ENCODE results near the gene LRMDA. TPM values are rescaled to one million over a fixed set of nuclear protein-coding genes. Genes with fewer than 3 reads are reported as not detected.
A peak's percentile ranks its signal among the peaks of the same experiment; 100 is the strongest.

The LRMDA gene
- total and polyA plus RNA-seq, 2 of the 13 experiments (the other 11 are each of a cell fraction or from before 2014, with no cell fraction given), result 13.4 to 22.0 TPM

DNA sequence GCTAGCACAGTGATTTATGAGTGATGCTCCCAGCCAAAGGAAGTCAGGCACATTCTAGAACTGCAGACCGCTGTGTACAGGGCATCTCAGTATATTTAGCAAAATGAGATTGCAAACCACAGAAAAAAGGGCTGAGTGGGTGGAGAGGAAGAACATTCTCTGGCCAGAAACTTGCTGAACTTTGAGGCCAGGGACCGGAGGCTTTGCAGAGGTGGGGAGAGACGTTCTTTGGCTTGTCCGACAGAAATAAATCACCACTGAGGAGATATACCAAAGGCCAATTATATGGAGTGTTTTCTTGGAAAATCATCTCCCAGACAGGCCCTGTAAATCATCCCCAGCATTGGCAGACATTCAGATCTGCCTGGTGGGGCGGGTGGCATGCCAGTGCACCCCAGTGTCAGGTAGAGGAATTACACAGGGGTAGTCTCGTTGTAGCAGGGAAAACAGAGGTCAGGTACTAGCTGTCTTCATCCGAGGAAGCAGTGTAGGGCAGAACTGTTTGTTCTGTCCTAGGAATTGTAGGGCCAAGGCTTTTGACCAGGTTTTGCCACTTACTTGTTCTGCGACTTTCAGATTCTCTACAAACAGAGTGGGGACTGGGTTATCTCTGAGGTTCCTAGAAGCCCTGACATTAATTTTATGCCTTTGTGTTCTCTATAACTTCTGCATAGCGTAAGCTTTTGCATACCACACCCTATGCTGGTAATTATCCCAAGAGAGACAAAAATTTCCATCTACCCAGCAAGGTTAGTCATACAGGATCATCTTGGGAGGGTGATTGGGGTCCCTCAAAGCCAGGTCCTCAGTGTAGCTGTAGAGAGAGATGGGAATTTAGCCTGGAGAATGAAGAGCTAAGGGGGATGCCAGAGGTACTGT, 655.6 kb downstream of the LRMDA start (continued):
- TF ChIP-seq FIP1L1 (IDR thresholded peaks at IDR 0.05; ENCODE audit: borderline replicate concordance, insufficient read depth, low read depth, low read length), result no peak
- no peak for TF ChIP-seq ZNF143 (CRISPR knock-in tag; IDR thresholded peaks at IDR 0.05)
- TF ChIP-seq, protein P1, sequence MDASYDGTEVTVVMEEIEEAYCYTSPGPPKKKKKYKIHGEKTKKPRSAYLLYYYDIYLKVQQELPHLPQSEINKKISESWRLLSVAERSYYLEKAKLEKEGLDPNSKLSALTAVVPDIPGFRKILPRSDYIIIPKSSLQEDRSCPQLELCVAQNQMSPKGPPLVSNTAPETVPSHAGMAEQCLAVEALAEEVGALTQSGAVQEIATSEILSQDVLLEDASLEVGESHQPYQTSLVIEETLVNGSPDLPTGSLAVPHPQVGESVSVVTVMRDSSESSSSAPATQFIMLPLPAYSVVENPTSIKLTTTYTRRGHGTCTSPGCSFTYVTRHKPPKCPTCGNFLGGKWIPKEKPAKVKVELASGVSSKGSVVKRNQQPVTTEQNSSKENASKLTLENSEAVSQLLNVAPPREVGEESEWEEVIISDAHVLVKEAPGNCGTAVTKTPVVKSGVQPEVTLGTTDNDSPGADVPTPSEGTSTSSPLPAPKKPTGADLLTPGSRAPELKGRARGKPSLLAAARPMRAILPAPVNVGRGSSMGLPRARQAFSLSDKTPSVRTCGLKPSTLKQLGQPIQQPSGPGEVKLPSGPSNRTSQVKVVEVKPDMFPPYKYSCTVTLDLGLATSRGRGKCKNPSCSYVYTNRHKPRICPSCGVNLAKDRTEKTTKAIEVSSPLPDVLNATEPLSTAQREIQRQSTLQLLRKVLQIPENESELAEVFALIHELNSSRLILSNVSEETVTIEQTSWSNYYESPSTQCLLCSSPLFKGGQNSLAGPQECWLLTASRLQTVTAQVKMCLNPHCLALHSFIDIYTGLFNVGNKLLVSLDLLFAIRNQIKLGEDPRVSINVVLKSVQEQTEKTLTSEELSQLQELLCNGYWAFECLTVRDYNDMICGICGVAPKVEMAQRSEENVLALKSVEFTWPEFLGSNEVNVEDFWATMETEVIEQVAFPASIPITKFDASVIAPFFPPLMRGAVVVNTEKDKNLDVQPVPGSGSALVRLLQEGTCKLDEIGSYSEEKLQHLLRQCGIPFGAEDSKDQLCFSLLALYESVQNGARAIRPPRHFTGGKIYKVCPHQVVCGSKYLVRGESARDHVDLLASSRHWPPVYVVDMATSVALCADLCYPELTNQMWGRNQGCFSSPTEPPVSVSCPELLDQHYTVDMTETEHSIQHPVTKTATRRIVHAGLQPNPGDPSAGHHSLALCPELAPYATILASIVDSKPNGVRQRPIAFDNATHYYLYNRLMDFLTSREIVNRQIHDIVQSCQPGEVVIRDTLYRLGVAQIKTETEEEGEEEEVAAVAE (CRISPR knock-in tag; IDR thresholded peaks at IDR 0.05; ENCODE audit: borderline replicate concordance), result no peak
- TF ChIP-seq MAZ (IDR thresholded peaks at IDR 0.05; ENCODE audit: borderline replicate concordance, low read depth, low read length), result no peak
- peak; percentile 47; the same call in 1 of the 2 replicates for TF ChIP-seq MAZ (CRISPR knock-in tag; IDR thresholded peaks at IDR 0.05; ENCODE audit: low read depth)
- no peak for TF ChIP-seq SRSF4 (IDR thresholded peaks at IDR 0.05; ENCODE audit: low read depth, low read length, poor library complexity, severe bottlenecking)
- TF ChIP-seq ZNF607 (CRISPR knock-in tag; IDR thresholded peaks at IDR 0.05; ENCODE audit: borderline replicate concordance), result no peak
- TF ChIP-seq CBX2 (IDR thresholded peaks at IDR 0.05; ENCODE audit: low read depth, low read length), result no peak
- TF ChIP-seq CBX2 (CRISPR knock-in tag; IDR thresholded peaks at IDR 0.05; ENCODE audit: low read depth), result no peak
- TF ChIP-seq, protein P2, sequence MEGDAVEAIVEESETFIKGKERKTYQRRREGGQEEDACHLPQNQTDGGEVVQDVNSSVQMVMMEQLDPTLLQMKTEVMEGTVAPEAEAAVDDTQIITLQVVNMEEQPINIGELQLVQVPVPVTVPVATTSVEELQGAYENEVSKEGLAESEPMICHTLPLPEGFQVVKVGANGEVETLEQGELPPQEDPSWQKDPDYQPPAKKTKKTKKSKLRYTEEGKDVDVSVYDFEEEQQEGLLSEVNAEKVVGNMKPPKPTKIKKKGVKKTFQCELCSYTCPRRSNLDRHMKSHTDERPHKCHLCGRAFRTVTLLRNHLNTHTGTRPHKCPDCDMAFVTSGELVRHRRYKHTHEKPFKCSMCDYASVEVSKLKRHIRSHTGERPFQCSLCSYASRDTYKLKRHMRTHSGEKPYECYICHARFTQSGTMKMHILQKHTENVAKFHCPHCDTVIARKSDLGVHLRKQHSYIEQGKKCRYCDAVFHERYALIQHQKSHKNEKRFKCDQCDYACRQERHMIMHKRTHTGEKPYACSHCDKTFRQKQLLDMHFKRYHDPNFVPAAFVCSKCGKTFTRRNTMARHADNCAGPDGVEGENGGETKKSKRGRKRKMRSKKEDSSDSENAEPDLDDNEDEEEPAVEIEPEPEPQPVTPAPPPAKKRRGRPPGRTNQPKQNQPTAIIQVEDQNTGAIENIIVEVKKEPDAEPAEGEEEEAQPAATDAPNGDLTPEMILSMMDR (CRISPR knock-in tag; IDR thresholded peaks at IDR 0.05), result peak; percentile 90
- 0 out of 2 replicates have a peak, but pooled peaks have one; percentile 57 for TF ChIP-seq THYN1 (CRISPR knock-in tag; IDR thresholded peaks at IDR 0.05; ENCODE audit: borderline replicate concordance, low read depth)
- TF ChIP-seq REPIN1 (CRISPR knock-in tag; IDR thresholded peaks at IDR 0.05; ENCODE audit: borderline replicate concordance, low read depth), result peak; percentile 52; the same call in 1 of the 2 replicates
- TF ChIP-seq SOX13 (IDR thresholded peaks at IDR 0.05), result no peak
- TF ChIP-seq SOX13 (CRISPR knock-in tag; conservative IDR thresholded peaks at IDR 0.05 in 1 of 2, IDR thresholded peaks at IDR 0.05 in 1 of 2), result peak in 1 of 2 experiments; percentile 39; a peak in 1 of 4 replicates
- TF ChIP-seq, protein P3, sequence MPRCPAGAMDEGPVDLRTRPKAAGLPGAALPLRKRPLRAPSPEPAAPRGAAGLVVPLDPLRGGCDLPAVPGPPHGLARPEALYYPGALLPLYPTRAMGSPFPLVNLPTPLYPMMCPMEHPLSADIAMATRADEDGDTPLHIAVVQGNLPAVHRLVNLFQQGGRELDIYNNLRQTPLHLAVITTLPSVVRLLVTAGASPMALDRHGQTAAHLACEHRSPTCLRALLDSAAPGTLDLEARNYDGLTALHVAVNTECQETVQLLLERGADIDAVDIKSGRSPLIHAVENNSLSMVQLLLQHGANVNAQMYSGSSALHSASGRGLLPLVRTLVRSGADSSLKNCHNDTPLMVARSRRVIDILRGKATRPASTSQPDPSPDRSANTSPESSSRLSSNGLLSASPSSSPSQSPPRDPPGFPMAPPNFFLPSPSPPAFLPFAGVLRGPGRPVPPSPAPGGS (CRISPR knock-in tag; IDR thresholded peaks at IDR 0.05), result no peak
- TF ChIP-seq, protein P4, sequence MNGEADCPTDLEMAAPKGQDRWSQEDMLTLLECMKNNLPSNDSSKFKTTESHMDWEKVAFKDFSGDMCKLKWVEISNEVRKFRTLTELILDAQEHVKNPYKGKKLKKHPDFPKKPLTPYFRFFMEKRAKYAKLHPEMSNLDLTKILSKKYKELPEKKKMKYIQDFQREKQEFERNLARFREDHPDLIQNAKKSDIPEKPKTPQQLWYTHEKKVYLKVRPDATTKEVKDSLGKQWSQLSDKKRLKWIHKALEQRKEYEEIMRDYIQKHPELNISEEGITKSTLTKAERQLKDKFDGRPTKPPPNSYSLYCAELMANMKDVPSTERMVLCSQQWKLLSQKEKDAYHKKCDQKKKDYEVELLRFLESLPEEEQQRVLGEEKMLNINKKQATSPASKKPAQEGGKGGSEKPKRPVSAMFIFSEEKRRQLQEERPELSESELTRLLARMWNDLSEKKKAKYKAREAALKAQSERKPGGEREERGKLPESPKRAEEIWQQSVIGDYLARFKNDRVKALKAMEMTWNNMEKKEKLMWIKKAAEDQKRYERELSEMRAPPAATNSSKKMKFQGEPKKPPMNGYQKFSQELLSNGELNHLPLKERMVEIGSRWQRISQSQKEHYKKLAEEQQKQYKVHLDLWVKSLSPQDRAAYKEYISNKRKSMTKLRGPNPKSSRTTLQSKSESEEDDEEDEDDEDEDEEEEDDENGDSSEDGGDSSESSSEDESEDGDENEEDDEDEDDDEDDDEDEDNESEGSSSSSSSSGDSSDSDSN (CRISPR knock-in tag; IDR thresholded peaks at IDR 0.05), result no peak
- TF ChIP-seq ZNF230 (CRISPR knock-in tag; IDR thresholded peaks at IDR 0.05), result no peak
- TF ChIP-seq ZNF24 (IDR thresholded peaks at IDR 0.05), result no peak

Data from HepG2 (cell line).